IMR-90 (cell line): ENCODE results near the gene CALY.

ENCODE experiments used
- ELK1 ChIP-seq: fragments of 150-350 bp; IDR thresholded peaks from 2 replicates; pipeline ENCODE4 v1.6.1; 2016; ENCODE audit warnings: low read depth, mild to moderate bottlenecking, low read length, moderate library complexity, borderline replicate concordance
- MAZ ChIP-seq: IDR thresholded peaks from 2 replicates; pipeline ENCODE4 v1.6.1; 2012; ENCODE audit warnings: low read depth, mild to moderate bottlenecking, low read length, improper control_type of control experiment, moderate library complexity, borderline replicate concordance
- MXI1 ChIP-seq: IDR thresholded peaks from 2 replicates; pipeline ENCODE4 v1.6.1; 2012; ENCODE audit warnings: low read depth, mild to moderate bottlenecking, low read length, moderate library complexity, borderline replicate concordance
- POLR2A ChIP-seq: IDR thresholded peaks from 2 replicates; pipeline ENCODE4 v1.6.1; 2012; ENCODE audit warnings: mild to moderate bottlenecking, low read depth, low read length
- RAD21 ChIP-seq: IDR thresholded peaks from 2 replicates; pipeline ENCODE4 v1.6.1; 2012; ENCODE audit warnings: low read length, improper control_type of control experiment
- RFX5 ChIP-seq: IDR thresholded peaks from 2 replicates; pipeline ENCODE4 v1.8.0; 2012; ENCODE audit warnings: low read depth, mild to moderate bottlenecking, low read length, moderate library complexity
- SMC3 ChIP-seq: fragments of 150-350 bp; IDR thresholded peaks from 2 replicates; pipeline ENCODE4 v1.6.1; 2016; ENCODE audit warnings: low read depth, mild to moderate bottlenecking, antibody characterized with exemption, low read length, moderate library complexity
- TF ChIP-seq, protein P1 (sequence below): conservative IDR thresholded peaks from 2 replicates; pipeline ENCODE4 v1.5.1; 2012; ENCODE audit warnings: mild to moderate bottlenecking, low read depth, low read length, improper control_type of control experiment

- TF ChIP-seq, protein P1, sequence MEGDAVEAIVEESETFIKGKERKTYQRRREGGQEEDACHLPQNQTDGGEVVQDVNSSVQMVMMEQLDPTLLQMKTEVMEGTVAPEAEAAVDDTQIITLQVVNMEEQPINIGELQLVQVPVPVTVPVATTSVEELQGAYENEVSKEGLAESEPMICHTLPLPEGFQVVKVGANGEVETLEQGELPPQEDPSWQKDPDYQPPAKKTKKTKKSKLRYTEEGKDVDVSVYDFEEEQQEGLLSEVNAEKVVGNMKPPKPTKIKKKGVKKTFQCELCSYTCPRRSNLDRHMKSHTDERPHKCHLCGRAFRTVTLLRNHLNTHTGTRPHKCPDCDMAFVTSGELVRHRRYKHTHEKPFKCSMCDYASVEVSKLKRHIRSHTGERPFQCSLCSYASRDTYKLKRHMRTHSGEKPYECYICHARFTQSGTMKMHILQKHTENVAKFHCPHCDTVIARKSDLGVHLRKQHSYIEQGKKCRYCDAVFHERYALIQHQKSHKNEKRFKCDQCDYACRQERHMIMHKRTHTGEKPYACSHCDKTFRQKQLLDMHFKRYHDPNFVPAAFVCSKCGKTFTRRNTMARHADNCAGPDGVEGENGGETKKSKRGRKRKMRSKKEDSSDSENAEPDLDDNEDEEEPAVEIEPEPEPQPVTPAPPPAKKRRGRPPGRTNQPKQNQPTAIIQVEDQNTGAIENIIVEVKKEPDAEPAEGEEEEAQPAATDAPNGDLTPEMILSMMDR = no peak
- TF ChIP-seq SMC3 (no peak), POLR2A (no peak), RAD21 (no peak), MXI1 (no peak), ELK1 (no peak), MAZ (no peak), RFX5 (no peak)
These were observed 11.8 kb downstream of the CALY start for GRCh38 chr10:133324857-133325260.
